Measurements from ENCODE around the gene PIGK. TPM values are rescaled to one million over a fixed set of nuclear protein-coding genes. Genes with fewer than 3 reads are reported as not detected.

PIGK gene
- total and polyA plus RNA-seq, 2 of the 4 experiments (the other 2 are of a cell fraction): 15.6 to 21.2 TPM

- TF ChIP-seq CHD1 (IDR thresholded peaks at IDR 0.05; ENCODE audit: low read depth, low read length) (no peak), RFX5 (IDR thresholded peaks at IDR 0.05; ENCODE audit: low read depth, low read length) (no peak), MAFK (IDR thresholded peaks at IDR 0.05; ENCODE audit: low read depth, low read length) (no peak), RCOR1 (IDR thresholded peaks at IDR 0.05; ENCODE audit: insufficient replicate concordance, low read length) (no peak)
Observed at GRCh38 chr1:77219166-77219887, at the start of gene PIGK (continued).

GRCh38 chr1:77267035-77267434, 47.8 kb upstream of the PIGK start:
- Histone ChIP-seq H3K36me3 (ENCODE audit: control insufficient read depth, insufficient read depth, low read length) (no peaks in the 10 kb centered on the region), H3K56ac (ENCODE audit: extremely low read depth, insufficient read depth, low read length) (no peak overlapping the region), H3K27ac (ENCODE audit: insufficient read depth, low read length) (no peak overlapping the region), H3K9me1 (ENCODE audit: insufficient read depth, low read length) (0 out of 2 replicates have a peak, but pooled peaks cover 3% of the 10 kb centered on the region), H3K4me2 (ENCODE audit: low read depth, low read length) (no peak overlapping the region), H3K79me1 (ENCODE audit: low read depth in 1 of 2, low read length in 2 of 2) (no peaks in the 10 kb centered on the region), H3K9me3 (ENCODE audit: control insufficient read depth, insufficient read depth, low read length) (no peaks in the 10 kb centered on the region), H2AFZ (replicated peaks; ENCODE audit: low read length, poor library complexity) (no peak overlapping the region), H4K20me1 (ENCODE audit: insufficient read depth, low read length) (no peaks in the 10 kb centered on the region), H3K27me3 (ENCODE audit: control insufficient read depth, insufficient read depth, low read length) (no peaks in the 10 kb centered on the region), H3K4ac (ENCODE audit: low read depth, low read length) (no peak overlapping the region), H2BK5ac (ENCODE audit: low read depth, low read length, poor library complexity, severe bottlenecking) (no peak overlapping the region), H4K91ac (ENCODE audit: insufficient read depth, low read depth, low read length) (no peak overlapping the region), H2BK15ac (ENCODE audit: low read depth, low read length) (no peak overlapping the region), H3K18ac (ENCODE audit: low read depth, low read length) (no peak overlapping the region), H2BK20ac (ENCODE audit: low read depth, low read length) (no peak overlapping the region), H4K5ac (ENCODE audit: low read depth, low read length) (no peak overlapping the region), H2BK120ac (ENCODE audit: low read depth, low read length) (no peak overlapping the region), H2AK9ac (replicated peaks; ENCODE audit: low read depth, low read length, poor library complexity) (no peak overlapping the region), H3K9ac (ENCODE audit: low read depth, low read length) (no peak overlapping the region), H3K4me3 (ENCODE audit: insufficient read depth, low read depth, low read length) (no peak overlapping the region), H4K8ac (ENCODE audit: low read depth in 2 of 2, low read length in 2 of 2) (no peak overlapping the region), H2AK5ac (ENCODE audit: low read depth, low read length) (no peak overlapping the region), H3K23ac (ENCODE audit: low read depth, low read length) (no peak overlapping the region), H3K4me1 (ENCODE audit: control insufficient read depth, insufficient read depth, low read length) (peaks cover 3% of the 10 kb centered on the region; the same call in 1 of the 2 replicates), H3K14ac (replicated peaks; ENCODE audit: low read depth, low read length) (no peak overlapping the region)
- ChIA-PET CTCF (no interaction called here), POLR2A (ENCODE audit: unreplicated experiment) (no interaction called here)
- in situ Hi-C loops (cut with MboI; ENCODE audit: low sequenced_read_pairs) (no loop called here), dilution Hi-C loops (cut with HindIII; ENCODE audit: low sequenced_read_pairs, unreplicated experiment) (no loop called here), intact Hi-C loops (cut with micrococcal nuclease) (no loop called here)
- BruUV-seq (replicated peaks): no TSS peak
- WGBS, 2 experiments (ENCODE audit: extremely low coverage in 2 of 2, insufficient read length in 1 of 2): 67% methylated on average over 1 of the region's 1 CpG; no CpG with 5 or more reads in 1 of the 2 experiments
- no peak for ATAC-seq (ENCODE audit: low read depth)
- TF ChIP-seq RFX5 (IDR thresholded peaks at IDR 0.05; ENCODE audit: low read depth, low read length) (no peak), MAZ (IDR thresholded peaks at IDR 0.05; ENCODE audit: borderline replicate concordance, low read depth, low read length) (no peak), CHD1 (IDR thresholded peaks at IDR 0.05; ENCODE audit: low read depth, low read length) (no peak), SMC3 (IDR thresholded peaks at IDR 0.05; ENCODE audit: low read depth, low read length) (no peak), NFE2L2 (IDR thresholded peaks at IDR 0.05; ENCODE audit: low read depth, low read length) (no peak), MXI1 (IDR thresholded peaks at IDR 0.05; ENCODE audit: borderline replicate concordance, low read depth, low read length) (no peak), POLR2A (IDR thresholded peaks at IDR 0.05; ENCODE audit: low read depth, low read length) (no peak), FOS (IDR thresholded peaks at IDR 0.05; ENCODE audit: low read depth, low read length) (no peak), RCOR1 (IDR thresholded peaks at IDR 0.05; ENCODE audit: insufficient replicate concordance, low read length) (no peak), RAD21 (IDR thresholded peaks at IDR 0.05; ENCODE audit: low read length) (no peak)
- TF ChIP-seq, protein P1, sequence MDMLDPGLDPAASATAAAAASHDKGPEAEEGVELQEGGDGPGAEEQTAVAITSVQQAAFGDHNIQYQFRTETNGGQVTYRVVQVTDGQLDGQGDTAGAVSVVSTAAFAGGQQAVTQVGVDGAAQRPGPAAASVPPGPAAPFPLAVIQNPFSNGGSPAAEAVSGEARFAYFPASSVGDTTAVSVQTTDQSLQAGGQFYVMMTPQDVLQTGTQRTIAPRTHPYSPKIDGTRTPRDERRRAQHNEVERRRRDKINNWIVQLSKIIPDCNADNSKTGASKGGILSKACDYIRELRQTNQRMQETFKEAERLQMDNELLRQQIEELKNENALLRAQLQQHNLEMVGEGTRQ (IDR thresholded peaks at IDR 0.05; ENCODE audit: low read depth, low read length): no peak
- TF ChIP-seq, protein P2, sequence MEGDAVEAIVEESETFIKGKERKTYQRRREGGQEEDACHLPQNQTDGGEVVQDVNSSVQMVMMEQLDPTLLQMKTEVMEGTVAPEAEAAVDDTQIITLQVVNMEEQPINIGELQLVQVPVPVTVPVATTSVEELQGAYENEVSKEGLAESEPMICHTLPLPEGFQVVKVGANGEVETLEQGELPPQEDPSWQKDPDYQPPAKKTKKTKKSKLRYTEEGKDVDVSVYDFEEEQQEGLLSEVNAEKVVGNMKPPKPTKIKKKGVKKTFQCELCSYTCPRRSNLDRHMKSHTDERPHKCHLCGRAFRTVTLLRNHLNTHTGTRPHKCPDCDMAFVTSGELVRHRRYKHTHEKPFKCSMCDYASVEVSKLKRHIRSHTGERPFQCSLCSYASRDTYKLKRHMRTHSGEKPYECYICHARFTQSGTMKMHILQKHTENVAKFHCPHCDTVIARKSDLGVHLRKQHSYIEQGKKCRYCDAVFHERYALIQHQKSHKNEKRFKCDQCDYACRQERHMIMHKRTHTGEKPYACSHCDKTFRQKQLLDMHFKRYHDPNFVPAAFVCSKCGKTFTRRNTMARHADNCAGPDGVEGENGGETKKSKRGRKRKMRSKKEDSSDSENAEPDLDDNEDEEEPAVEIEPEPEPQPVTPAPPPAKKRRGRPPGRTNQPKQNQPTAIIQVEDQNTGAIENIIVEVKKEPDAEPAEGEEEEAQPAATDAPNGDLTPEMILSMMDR (conservative IDR thresholded peaks at IDR 0.05; ENCODE audit: low read depth, low read length): no peak
- DNase-seq: no peak

Measured in IMR-90 (cell line).